Stomach (tissue), 9 donors: ENCODE data around the gene CFAP92. TPM values are rescaled to one million over a fixed set of nuclear protein-coding genes. Genes with fewer than 3 reads are reported as not detected.
A peak's percentile ranks its signal among the peaks of the same experiment; 100 is the strongest.

Experiments
- DNase-seq, 2 donors: peaks; one replicate each; pipeline versions ENCODE4 v3.0.0 to v3.0.0-alpha.2; 2013 to 2019
- H3K27ac ChIP-seq, 5 donors: fragments of 200-600 bp in 4 of 5; sonication (generic) in 4 of 5; one replicate each; pipeline ENCODE4 v1.5.1; 2013 to 2019; ENCODE audit warnings: mild to moderate bottlenecking in 1 of 5, moderate library complexity in 1 of 5
- H3K27me3 ChIP-seq, 3 donors: fragments of 200-600 bp; sonication (generic); one replicate each; pipeline ENCODE4 v1.5.1; 2017 to 2019; ENCODE audit warnings: mixed run types in 1 of 3
- H3K36me3 ChIP-seq, 4 donors: fragments of 200-600 bp; sonication (generic); 1 replicate in 3 of 4; 2 replicates in 1 of 4; pipeline ENCODE4 v1.5.1; 2016 to 2019
- H3K4me1 ChIP-seq, 4 donors: fragments of 200-600 bp; sonication (generic); one replicate each; pipeline ENCODE4 v1.5.1; 2016 to 2019
- H3K4me3 ChIP-seq, 4 donors: fragments of 200-600 bp; sonication (generic) in 3 of 4; one replicate each; pipeline ENCODE4 v1.5.1; 2016 to 2019; ENCODE audit warnings: mild to moderate bottlenecking in 1 of 4
- H3K9me3 ChIP-seq, 4 donors: fragments of 200-600 bp; sonication (generic); one replicate each; pipeline ENCODE4 v1.5.1; 2016 to 2019
- EP300 ChIP-seq: sonication (generic); formaldehyde crosslinking; IDR thresholded peaks from one replicate; pipeline ENCODE4 v1.6.1; 2017; ENCODE audit warnings: antibody characterized with exemption
- POLR2A ChIP-seq, 4 donors: fragments of 450-650 bp; IDR thresholded peaks; one replicate each; pipeline ENCODE4 v1.6.1; 2016; ENCODE audit warnings: antibody characterized with exemption in 4 of 4, control low read depth in 2 of 4, mild to moderate bottlenecking in 1 of 4, moderate library complexity in 1 of 4
- POLR2AphosphoS5 ChIP-seq, 3 donors: sonication (generic); formaldehyde crosslinking; IDR thresholded peaks; one replicate each; pipeline ENCODE4 v1.6.1; 2016; ENCODE audit warnings: antibody characterized with exemption in 3 of 3
- WGBS, 5 donors: extraction: QIAGEN DNeasy Blood & Tissue Kit in 3 of 5; methylation state at CpG; one replicate each; pipeline versions ENCODE4 v1.1.5 to v1.1.7; 2013 to 2018; 5-methylcytosine and 5-hydroxymethylcytosine counted together
- intact Hi-C: fragments of 100-400 bp; cut with DNase I; formaldehyde crosslinking; loops from one replicate; pipeline ENCODE4 v1.15.1; 2023; ENCODE audit warnings: low total_unique reads
- polyA plus RNA-seq, 3 donors: library from polyadenylated mRNA; stranded (reverse); fragments of 200-250 nt; gene quantifications; one replicate each; pipeline ENCODE4 v1.2.3, GENCODE V29; 2013
- total RNA-seq, 5 donors: library from RNA; depleted of rRNA; stranded (reverse); fragments of >200 nt; gene quantifications; one replicate each; pipeline versions ENCODE4 v1.1.0 to v1.2.3, GENCODE V29; 2014 to 2016
- TF ChIP-seq, protein P1 (sequence below), 7 experiments: fragments of 450-650 bp in 4 of 7; fragments of 200-600 bp in 3 of 7; sonication (generic) in 3 of 7; IDR thresholded peaks; one replicate each; pipeline ENCODE4 v1.5.1; 2016 to 2019; ENCODE audit warnings: antibody characterized with exemption in 7 of 7, control low read depth in 2 of 7, mild to moderate bottlenecking in 1 of 7
- donor health status: healthy with polysubstance abuse.
- donor health status: Bipolar disorder and iron deficiency.
- donor health status: healthy.

CFAP92 gene
- total and polyA plus RNA-seq, 8 donors, result 0.50 to 13.4 (median 2.3) TPM

DNA sequence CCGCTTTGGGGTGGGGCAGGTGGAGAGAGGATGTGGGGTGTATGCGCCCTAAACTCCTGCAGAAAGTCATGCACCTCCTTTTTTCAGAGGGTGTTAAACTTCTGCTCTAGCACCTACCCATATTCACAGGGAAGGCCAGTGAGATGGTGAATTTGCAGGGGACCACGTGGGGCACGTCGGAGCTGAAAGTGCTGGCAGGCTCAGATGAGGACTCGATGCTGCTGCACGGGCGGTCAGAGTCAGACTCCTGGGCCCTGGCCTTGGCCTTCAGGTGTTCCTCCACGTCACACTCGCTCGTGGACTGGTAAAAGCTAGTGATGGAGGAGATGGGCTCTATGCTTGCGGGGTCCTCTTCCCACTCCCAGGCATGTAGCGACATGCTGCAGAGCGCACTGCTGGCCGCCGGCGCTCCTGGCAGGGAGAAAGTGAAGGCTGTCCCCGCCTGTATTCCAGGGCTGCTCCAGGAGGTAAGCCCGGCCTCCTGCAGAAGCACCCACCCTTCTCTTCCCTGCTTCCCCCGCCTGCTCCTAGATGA is 883 bp downstream of the CFAP92 start:
- H3K27me3 ChIP-seq, result no peaks in the 10 kb centered on the region
- H3K4me1 ChIP-seq, result peaks cover 13 to 22% (median 20%) of the 10 kb centered on the region in 4 donors
- peak overlapping the region; percentile 40 to 57 (median 56) for H3K4me3 ChIP-seq
- no peaks in the 10 kb centered on the region for H3K36me3 ChIP-seq
- H3K9me3 ChIP-seq, result no peaks in the 10 kb centered on the region
- WGBS, 5 donors, result 32 to 52% (median 48%) methylated on average over 13 to 20 of the region's 20 CpGs
- TF ChIP-seq POLR2AphosphoS5 (IDR thresholded peaks at IDR 0.05) (no peak), POLR2A (IDR thresholded peaks at IDR 0.05) (no peak), EP300 (no peak)
- TF ChIP-seq, protein P1, sequence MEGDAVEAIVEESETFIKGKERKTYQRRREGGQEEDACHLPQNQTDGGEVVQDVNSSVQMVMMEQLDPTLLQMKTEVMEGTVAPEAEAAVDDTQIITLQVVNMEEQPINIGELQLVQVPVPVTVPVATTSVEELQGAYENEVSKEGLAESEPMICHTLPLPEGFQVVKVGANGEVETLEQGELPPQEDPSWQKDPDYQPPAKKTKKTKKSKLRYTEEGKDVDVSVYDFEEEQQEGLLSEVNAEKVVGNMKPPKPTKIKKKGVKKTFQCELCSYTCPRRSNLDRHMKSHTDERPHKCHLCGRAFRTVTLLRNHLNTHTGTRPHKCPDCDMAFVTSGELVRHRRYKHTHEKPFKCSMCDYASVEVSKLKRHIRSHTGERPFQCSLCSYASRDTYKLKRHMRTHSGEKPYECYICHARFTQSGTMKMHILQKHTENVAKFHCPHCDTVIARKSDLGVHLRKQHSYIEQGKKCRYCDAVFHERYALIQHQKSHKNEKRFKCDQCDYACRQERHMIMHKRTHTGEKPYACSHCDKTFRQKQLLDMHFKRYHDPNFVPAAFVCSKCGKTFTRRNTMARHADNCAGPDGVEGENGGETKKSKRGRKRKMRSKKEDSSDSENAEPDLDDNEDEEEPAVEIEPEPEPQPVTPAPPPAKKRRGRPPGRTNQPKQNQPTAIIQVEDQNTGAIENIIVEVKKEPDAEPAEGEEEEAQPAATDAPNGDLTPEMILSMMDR (IDR thresholded peaks at IDR 0.05), result no peak
- no peak for DNase-seq
- intact Hi-C loops, result no loop called here
- peak overlapping the region in 1 of 5 donors; percentile 54 for H3K27ac ChIP-seq

DNA sequence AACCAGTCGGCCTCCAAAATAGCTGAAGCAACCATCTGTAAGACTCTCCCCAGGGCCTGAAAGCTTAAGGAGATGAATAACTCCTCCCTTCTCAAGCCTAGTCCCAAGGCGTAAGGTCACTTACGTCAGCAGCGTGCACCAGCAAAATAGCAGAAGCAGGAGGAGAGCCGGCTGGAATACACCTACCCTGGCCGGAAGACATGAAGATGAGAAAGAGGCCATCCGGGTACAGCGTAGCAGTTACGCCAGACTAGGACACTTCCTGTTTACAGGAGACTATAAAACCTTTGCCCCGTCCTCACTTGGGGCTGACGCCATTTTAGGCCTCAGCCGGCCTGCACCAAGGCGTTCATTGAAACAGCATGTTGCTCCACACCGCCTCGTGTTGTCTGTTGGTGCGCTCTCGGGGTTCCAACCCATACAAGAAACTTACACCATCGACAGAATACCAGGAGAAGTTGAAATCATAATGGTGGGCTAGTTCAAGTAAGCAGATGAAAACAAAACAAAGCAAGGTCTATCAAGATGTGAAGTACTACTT is 2.5 kb downstream of the CFAP92 start:
- no peak for DNase-seq
- H3K27me3 ChIP-seq, result no peaks in the 10 kb centered on the region
- peaks cover 13 to 22% (median 20%) of the 10 kb centered on the region in 4 donors for H3K4me1 ChIP-seq
- H3K4me3 ChIP-seq, result no peak overlapping the region
- H3K27ac ChIP-seq, result peak overlapping the region in 1 of 5 donors; percentile 56
- intact Hi-C loops, result no loop called here
- H3K36me3 ChIP-seq, result no peaks in the 10 kb centered on the region
- WGBS, 5 donors, result 89 to 96% (median 92%) methylated on average over 18 of the region's 18 CpGs
- TF ChIP-seq, protein P1 (IDR thresholded peaks at IDR 0.05), result no peak
- TF ChIP-seq EP300 (no peak), POLR2A (IDR thresholded peaks at IDR 0.05) (no peak), POLR2AphosphoS5 (IDR thresholded peaks at IDR 0.05) (no peak)
- no peaks in the 10 kb centered on the region for H3K9me3 ChIP-seq

DNA sequence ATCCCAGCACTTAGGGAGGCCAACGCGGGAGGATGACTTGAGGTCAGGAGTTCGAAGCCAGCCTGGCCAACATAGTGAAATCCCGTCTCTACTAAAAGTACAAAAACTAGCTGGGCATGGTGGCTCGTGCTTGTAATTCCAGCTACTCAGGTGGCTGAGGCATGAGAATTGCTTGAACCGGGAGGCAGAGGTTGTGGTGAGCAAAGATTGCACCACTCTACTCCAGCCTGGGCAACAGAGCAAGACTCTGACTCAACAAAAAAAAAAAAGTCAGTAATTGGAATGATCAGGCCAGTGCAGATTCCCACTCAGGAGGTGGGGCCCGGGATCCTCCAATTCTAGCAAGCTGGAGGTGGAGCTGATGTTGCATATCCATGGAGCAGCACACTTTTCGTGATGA is 5.6 kb downstream of the CFAP92 start:
- intact Hi-C loops, result no loop called here
- no peak overlapping the region for H3K4me3 ChIP-seq
- WGBS, 5 donors, result 88 to 92% (median 91%) methylated on average over 8 of the region's 8 CpGs
- TF ChIP-seq EP300 (no peak), POLR2A (IDR thresholded peaks at IDR 0.05) (no peak), POLR2AphosphoS5 (IDR thresholded peaks at IDR 0.05) (no peak)
- TF ChIP-seq, protein P1 (IDR thresholded peaks at IDR 0.05), result no peak
- H3K4me1 ChIP-seq, result peaks cover 2 to 6% (median 5%) of the 10 kb centered on the region in 4 donors
- no peaks in the 10 kb centered on the region for H3K9me3 ChIP-seq
- no peaks in the 10 kb centered on the region for H3K36me3 ChIP-seq
- no peak overlapping the region for H3K27ac ChIP-seq
- no peaks in the 10 kb centered on the region for H3K27me3 ChIP-seq
- no peak for DNase-seq

DNA sequence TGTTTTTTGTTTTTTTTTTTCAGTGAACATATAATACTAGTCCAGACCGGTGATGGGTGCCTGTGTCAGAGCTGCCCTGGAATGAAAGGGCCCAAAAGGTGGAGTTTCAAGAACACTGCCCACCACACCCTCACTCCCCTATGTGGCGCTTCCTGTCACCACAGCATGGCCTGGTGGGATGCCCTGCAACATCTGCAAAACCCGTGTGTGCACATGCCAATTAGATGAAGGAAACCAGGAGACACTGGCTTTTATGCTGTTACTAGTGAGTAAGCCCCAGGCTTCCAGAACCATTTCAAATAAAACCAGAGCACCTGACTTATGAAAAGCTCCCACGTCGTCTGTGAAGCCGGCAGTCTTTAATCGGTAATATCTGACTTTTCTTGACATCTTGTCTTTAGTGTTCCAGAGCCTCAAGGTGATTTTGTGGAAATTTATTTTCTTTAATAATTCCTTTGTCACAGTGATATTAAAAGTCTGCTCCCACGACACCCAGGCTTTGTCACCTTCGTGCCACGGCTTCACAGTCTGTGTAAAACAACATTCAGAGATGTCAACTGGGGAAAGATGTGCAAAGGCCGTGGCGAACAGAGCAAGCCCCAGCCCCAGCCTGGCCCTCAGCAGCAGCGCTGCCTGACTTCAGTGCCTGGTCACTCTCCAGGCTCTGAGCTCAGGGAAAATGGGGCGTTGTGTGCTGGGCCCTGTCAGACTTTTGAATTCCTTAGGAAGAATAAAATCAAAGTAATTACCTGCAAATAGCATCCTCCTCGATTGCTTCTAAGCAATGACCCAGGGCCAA is 6.4 kb downstream of the CFAP92 start:
- Histone ChIP-seq H3K4me3 (no peak overlapping the region), H3K4me1 (no peaks in the 10 kb centered on the region), H3K9me3 (no peaks in the 10 kb centered on the region), H3K27me3 (no peaks in the 10 kb centered on the region), H3K36me3 (no peaks in the 10 kb centered on the region), H3K27ac (no peak overlapping the region)
- 85 to 92% (median 87%) methylated on average over 15 of the region's 15 CpGs for WGBS, 5 donors
- DNase-seq, result no peak
- TF ChIP-seq POLR2AphosphoS5 (IDR thresholded peaks at IDR 0.05) (no peak), EP300 (no peak), POLR2A (IDR thresholded peaks at IDR 0.05) (no peak)
- TF ChIP-seq, protein P1 (IDR thresholded peaks at IDR 0.05), result no peak
- intact Hi-C loops, result no loop called here
